ENCODE results near the gene KLHL40.

DNA sequence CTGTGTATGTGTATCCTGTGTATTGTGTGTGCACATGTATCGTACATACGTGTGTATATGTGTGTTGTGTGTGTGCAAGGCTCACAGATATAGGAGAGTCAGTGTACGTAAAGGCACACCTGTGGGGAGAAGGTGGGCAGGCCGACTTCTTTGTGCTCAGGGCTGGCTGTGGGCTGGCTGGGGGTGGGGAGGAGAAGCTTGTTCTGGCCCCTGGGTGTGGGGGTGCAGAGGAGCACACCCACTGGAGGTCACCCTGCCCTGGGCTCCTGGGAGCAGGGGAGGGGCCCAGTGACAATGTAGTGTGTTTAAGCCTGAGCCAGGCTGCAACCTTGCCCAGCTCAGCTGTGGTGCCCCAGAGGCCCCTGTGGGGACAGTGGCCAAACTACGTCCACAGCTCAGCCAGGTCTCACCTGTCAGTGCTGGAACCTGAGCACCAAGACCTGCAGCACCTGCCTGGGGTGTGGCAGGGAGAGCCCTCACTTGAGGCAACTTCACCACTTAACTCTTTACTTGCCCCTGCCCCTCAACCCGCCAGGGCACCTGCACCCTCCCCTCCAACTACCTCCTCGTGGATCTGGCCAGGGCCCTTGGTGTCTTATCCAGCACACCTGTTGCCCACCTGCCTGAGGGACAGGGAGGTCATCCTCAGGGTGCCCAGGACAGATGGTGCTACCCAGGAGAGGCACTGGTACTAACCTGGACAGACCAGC, 19.9 kb downstream of the KLHL40 start:
- TF ChIP-seq, protein P1, sequence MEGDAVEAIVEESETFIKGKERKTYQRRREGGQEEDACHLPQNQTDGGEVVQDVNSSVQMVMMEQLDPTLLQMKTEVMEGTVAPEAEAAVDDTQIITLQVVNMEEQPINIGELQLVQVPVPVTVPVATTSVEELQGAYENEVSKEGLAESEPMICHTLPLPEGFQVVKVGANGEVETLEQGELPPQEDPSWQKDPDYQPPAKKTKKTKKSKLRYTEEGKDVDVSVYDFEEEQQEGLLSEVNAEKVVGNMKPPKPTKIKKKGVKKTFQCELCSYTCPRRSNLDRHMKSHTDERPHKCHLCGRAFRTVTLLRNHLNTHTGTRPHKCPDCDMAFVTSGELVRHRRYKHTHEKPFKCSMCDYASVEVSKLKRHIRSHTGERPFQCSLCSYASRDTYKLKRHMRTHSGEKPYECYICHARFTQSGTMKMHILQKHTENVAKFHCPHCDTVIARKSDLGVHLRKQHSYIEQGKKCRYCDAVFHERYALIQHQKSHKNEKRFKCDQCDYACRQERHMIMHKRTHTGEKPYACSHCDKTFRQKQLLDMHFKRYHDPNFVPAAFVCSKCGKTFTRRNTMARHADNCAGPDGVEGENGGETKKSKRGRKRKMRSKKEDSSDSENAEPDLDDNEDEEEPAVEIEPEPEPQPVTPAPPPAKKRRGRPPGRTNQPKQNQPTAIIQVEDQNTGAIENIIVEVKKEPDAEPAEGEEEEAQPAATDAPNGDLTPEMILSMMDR (conservative IDR thresholded peaks at IDR 0.05 in 1 of 2, IDR thresholded peaks at IDR 0.05 in 1 of 2; ENCODE audit: extremely low read depth in 1 of 2, insufficient read depth in 1 of 2, low read depth in 1 of 2, low read length in 2 of 2) = no peak
- no peak for TF ChIP-seq EZH2 (IDR thresholded peaks at IDR 0.05; ENCODE audit: borderline replicate concordance, low read length)
